ENCODE results near the gene SEMA5A.

The SEMA5A gene

GRCh38 chr5:9523090-9523823, 22.6 kb downstream of the SEMA5A start:
- peaks cover 11% of the 10 kb centered on the region for H3K4me1 ChIP-seq (ENCODE audit: control insufficient read depth, insufficient read depth, low read length)
- H3K27ac ChIP-seq (ENCODE audit: extremely low read depth, low read depth, low read length): no peak overlapping the region
- ChIA-PET POLR2A (no interaction called here), CTCF (interaction anchor here (1.0 to 1.3 kb wide), 3 partner anchors 20 to 161 kb away, joined by 3 to 7 read pairs (median 4); no protein-coding TSS in a partner anchor)
- H3K4me3 ChIP-seq (ENCODE audit: low read depth, low read length): no peak overlapping the region
- no peaks in the 10 kb centered on the region for H3K9me3 ChIP-seq (ENCODE audit: control insufficient read depth, insufficient read depth, low read depth, low read length)
- H3K36me3 ChIP-seq (ENCODE audit: control insufficient read depth in 2 of 2, insufficient read depth in 1 of 2, low read length in 2 of 2): no peaks in the 10 kb centered on the region
- TF ChIP-seq ZBTB21 (tag by site-specific recombination; IDR thresholded peaks at IDR 0.05) (no peak), ZNF366 (tag by site-specific recombination; conservative IDR thresholded peaks at IDR 0.05) (no peak), MZF1 (tag by site-specific recombination; IDR thresholded peaks at IDR 0.05; ENCODE audit: borderline replicate concordance) (no peak), ZBTB44 (tag by site-specific recombination; IDR thresholded peaks at IDR 0.05) (no peak), CTCF (tag by site-specific recombination; IDR thresholded peaks at IDR 0.05) (no peak), ZNF24 (tag by site-specific recombination; IDR thresholded peaks at IDR 0.05) (no peak), TCF7L2 (IDR thresholded peaks at IDR 0.05; ENCODE audit: borderline replicate concordance, low read depth, low read length) (no peak), ZEB2 (tag by site-specific recombination; IDR thresholded peaks at IDR 0.05) (no peak), SCRT1 (tag by site-specific recombination; IDR thresholded peaks at IDR 0.05; ENCODE audit: borderline replicate concordance) (no peak), ZNF350 (tag by site-specific recombination; IDR thresholded peaks at IDR 0.05) (no peak), ZNF391 (tag by site-specific recombination; IDR thresholded peaks at IDR 0.05; ENCODE audit: borderline replicate concordance, low read depth) (no peak), ZNF596 (tag by site-specific recombination; IDR thresholded peaks at IDR 0.05) (no peak), ZBTB7A (tag by site-specific recombination; IDR thresholded peaks at IDR 0.05; ENCODE audit: low read depth) (no peak), ZNF146 (tag by site-specific recombination; IDR thresholded peaks at IDR 0.05) (no peak)
- TF ChIP-seq, protein P1, sequence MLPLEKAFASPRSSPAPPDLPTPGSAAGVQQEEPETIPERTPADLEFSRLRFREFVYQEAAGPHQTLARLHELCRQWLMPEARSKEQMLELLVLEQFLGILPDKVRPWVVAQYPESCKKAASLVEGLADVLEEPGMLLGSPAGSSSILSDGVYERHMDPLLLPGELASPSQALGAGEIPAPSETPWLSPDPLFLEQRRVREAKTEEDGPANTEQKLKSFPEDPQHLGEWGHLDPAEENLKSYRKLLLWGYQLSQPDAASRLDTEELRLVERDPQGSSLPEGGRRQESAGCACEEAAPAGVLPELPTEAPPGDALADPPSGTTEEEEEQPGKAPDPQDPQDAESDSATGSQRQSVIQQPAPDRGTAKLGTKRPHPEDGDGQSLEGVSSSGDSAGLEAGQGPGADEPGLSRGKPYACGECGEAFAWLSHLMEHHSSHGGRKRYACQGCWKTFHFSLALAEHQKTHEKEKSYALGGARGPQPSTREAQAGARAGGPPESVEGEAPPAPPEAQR (tag by site-specific recombination; IDR thresholded peaks at IDR 0.05): no peak
- TF ChIP-seq, protein P2, sequence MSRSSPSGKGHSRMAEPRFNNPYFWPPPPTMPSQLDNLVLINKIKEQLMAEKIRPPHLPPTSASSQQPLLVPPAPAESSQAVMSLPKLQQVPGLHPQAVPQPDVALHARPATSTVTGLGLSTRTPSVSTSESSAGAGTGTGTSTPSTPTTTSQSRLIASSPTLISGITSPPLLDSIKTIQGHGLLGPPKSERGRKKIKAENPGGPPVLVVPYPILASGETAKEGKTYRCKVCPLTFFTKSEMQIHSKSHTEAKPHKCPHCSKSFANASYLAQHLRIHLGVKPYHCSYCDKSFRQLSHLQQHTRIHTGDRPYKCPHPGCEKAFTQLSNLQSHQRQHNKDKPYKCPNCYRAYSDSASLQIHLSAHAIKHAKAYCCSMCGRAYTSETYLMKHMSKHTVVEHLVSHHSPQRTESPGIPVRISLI (tag by site-specific recombination; IDR thresholded peaks at IDR 0.05): no peak

DNA sequence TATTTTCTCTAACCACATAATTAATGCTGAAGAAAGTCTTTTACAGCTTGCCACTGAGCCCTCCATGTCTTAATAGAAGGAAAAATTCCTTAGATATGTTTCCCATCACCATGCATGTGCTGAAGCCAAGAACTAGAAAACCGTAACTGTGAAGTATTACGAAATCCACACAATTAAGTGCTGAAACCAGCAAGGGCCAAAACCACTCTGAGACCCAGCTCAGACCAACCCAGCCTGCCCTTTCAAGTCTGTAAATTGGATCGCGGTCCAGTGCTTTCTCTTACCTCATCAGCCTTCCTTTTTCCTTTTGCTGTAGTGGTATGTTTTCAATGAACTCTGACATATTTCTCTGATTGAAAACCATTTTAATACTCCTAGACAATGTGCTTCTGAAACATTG, 26.3 kb downstream of the SEMA5A start:
- peaks cover 11% of the 10 kb centered on the region for H3K4me1 ChIP-seq (ENCODE audit: control insufficient read depth, insufficient read depth, low read length)
- ChIA-PET CTCF (interaction anchor here (0.8 to 1.5 kb wide), 3 partner anchors 24 to 158 kb away, joined by 3 to 7 read pairs (median 4); no protein-coding TSS in a partner anchor), POLR2A (no interaction called here)
- H3K27ac ChIP-seq (ENCODE audit: extremely low read depth, low read depth, low read length): no peak overlapping the region
- no peaks in the 10 kb centered on the region for H3K36me3 ChIP-seq (ENCODE audit: control insufficient read depth in 2 of 2, insufficient read depth in 1 of 2, low read length in 2 of 2)
- H3K9me3 ChIP-seq (ENCODE audit: control insufficient read depth, insufficient read depth, low read depth, low read length): no peaks in the 10 kb centered on the region
- H3K4me3 ChIP-seq (ENCODE audit: low read depth, low read length): no peak overlapping the region
- TF ChIP-seq REPIN1 (tag by site-specific recombination; IDR thresholded peaks at IDR 0.05; ENCODE audit: low read depth): no peak
- TF ChIP-seq ZNF677 (tag by site-specific recombination; IDR thresholded peaks at IDR 0.05): no peak
- TF ChIP-seq, protein P3, sequence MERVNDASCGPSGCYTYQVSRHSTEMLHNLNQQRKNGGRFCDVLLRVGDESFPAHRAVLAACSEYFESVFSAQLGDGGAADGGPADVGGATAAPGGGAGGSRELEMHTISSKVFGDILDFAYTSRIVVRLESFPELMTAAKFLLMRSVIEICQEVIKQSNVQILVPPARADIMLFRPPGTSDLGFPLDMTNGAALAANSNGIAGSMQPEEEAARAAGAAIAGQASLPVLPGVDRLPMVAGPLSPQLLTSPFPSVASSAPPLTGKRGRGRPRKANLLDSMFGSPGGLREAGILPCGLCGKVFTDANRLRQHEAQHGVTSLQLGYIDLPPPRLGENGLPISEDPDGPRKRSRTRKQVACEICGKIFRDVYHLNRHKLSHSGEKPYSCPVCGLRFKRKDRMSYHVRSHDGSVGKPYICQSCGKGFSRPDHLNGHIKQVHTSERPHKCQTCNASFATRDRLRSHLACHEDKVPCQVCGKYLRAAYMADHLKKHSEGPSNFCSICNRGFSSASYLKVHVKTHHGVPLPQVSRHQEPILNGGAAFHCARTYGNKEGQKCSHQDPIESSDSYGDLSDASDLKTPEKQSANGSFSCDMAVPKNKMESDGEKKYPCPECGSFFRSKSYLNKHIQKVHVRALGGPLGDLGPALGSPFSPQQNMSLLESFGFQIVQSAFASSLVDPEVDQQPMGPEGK (tag by site-specific recombination; IDR thresholded peaks at IDR 0.05): no peak
- TF ChIP-seq ZNF140 (tag by site-specific recombination; IDR thresholded peaks at IDR 0.05): no peak
- no peak for TF ChIP-seq ZBTB21 (tag by site-specific recombination; IDR thresholded peaks at IDR 0.05)
- TF ChIP-seq ZNF792 (tag by site-specific recombination; IDR thresholded peaks at IDR 0.05): no peak
- TF ChIP-seq ZNF549 (tag by site-specific recombination; IDR thresholded peaks at IDR 0.05): no peak
